IPS-15b (cell line): Measurements from ENCODE around the gene ARFRP1.

Experiments
- H3K27me3 ChIP-seq: one replicate; pipeline ENCODE4 v1.6.1; 2013; ENCODE audit warnings: low read length; ENCODE audit not compliant: control insufficient read depth, insufficient read depth
- H3K36me3 ChIP-seq: one replicate; pipeline ENCODE4 v1.6.1; 2013; ENCODE audit warnings: low read length; ENCODE audit not compliant: control insufficient read depth, insufficient read depth
- H3K4me1 ChIP-seq: one replicate; pipeline ENCODE4 v1.6.1; 2013; ENCODE audit warnings: mild to moderate bottlenecking, low read length; ENCODE audit not compliant: control insufficient read depth, insufficient read depth
- H3K4me3 ChIP-seq: one replicate; pipeline ENCODE4 v1.5.1; 2013; ENCODE audit warnings: low read depth, low read length
- H3K9ac ChIP-seq: one replicate; pipeline ENCODE4 v1.6.1; 2013; ENCODE audit warnings: low read depth, mild to moderate bottlenecking, low read length
- H3K9me3 ChIP-seq: one replicate; pipeline ENCODE4 v1.6.1; 2013; ENCODE audit warnings: mild to moderate bottlenecking, low read length; ENCODE audit not compliant: control insufficient read depth, insufficient read depth

Gene ARFRP1

DNA sequence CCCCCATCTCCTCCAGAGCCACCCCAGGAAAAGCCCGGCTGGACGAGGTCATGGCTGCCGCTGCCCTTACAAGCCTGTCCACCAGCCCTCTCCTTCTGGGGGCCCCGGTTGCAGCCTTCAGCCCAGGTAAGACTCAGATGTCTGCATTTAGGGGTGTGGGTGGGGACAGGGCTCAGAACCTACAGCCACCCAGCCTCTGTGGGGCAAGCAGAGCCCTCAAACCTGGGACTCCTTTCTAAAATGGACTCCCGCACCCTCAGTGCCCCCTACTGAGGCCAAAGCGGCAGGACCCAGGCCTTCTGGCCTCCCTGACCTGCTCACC lies 33.5 kb upstream of the ARFRP1 start:
- H3K36me3 ChIP-seq: peaks cover 22% of the 10 kb centered on the region
- H3K9me3 ChIP-seq: no peaks in the 10 kb centered on the region
- no peak overlapping the region for H3K9ac ChIP-seq
- peak overlapping the region; percentile 70 for H3K4me3 ChIP-seq
- H3K27me3 ChIP-seq: no peaks in the 10 kb centered on the region
- no peaks in the 10 kb centered on the region for H3K4me1 ChIP-seq

DNA sequence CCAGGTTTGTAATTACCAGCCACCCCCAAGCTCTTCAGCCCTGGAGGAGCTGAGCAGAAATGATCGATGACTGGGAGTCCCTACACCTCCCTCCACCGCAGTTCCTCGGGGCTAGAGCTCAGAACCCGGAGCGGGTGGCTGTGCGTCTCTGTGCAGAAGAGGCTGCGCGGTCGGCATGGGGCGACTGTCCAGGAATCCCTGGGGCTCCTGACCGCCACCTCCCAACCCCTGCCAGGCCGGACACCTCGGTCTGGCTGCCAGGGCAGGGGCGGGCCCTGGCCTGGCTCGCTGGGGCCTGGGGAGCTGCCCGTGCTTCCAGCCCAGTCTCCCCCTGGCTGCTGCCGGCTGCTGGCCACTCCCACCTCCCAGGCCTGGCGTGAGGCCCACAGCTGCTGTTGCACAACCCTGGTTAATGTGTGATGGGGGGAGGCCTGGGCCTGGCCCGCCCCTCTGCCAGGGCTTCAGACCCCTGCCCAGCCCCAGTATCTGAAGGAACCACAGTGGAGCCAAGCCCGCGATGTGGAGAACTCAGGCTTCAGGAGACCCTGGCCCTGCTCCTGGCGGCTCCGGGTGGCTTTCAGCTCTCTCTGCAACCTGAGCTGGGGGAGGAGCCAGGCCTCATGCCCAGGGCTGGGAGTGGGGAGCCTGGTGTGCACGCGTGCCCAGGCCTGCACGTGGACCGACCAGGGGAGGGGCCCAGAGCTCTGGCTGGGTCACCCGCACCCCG lies 33.0 kb upstream of the ARFRP1 start:
- Histone ChIP-seq H3K9me3 (no peaks in the 10 kb centered on the region), H3K27me3 (no peaks in the 10 kb centered on the region), H3K4me3 (peak overlapping the region; percentile 70), H3K4me1 (no peaks in the 10 kb centered on the region), H3K9ac (peak overlapping the region; percentile 73), H3K36me3 (peaks cover 25% of the 10 kb centered on the region)

DNA sequence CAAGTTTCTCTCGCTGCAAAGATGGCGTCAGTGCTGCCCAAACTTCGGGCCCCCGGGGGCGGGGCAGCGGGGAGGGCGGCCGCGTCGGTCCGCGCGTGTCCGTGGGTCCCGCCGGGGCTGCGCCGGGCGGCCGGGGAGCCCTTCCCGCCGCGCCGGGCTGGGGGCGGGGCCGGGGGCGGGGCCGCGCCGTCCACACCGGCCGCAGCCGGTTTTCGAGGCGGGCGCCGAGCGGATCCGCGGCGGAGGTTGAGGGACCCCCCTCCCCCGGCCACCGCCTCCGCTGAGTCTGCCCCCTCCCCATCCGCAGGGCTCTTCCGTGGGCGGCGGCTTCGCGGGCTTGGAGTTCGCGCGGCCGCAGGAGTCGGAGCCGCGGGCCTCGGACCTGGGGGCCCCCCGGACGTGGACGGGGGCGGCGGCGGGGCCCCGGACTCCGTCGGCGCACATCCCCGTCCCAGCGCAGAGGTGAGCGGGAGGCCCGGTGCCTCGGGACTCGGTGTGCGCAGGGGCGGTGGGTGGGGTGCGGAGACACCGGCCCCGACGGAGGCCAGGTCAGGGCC lies 32.4 kb upstream of the ARFRP1 start:
- no peaks in the 10 kb centered on the region for H3K4me1 ChIP-seq

DNA sequence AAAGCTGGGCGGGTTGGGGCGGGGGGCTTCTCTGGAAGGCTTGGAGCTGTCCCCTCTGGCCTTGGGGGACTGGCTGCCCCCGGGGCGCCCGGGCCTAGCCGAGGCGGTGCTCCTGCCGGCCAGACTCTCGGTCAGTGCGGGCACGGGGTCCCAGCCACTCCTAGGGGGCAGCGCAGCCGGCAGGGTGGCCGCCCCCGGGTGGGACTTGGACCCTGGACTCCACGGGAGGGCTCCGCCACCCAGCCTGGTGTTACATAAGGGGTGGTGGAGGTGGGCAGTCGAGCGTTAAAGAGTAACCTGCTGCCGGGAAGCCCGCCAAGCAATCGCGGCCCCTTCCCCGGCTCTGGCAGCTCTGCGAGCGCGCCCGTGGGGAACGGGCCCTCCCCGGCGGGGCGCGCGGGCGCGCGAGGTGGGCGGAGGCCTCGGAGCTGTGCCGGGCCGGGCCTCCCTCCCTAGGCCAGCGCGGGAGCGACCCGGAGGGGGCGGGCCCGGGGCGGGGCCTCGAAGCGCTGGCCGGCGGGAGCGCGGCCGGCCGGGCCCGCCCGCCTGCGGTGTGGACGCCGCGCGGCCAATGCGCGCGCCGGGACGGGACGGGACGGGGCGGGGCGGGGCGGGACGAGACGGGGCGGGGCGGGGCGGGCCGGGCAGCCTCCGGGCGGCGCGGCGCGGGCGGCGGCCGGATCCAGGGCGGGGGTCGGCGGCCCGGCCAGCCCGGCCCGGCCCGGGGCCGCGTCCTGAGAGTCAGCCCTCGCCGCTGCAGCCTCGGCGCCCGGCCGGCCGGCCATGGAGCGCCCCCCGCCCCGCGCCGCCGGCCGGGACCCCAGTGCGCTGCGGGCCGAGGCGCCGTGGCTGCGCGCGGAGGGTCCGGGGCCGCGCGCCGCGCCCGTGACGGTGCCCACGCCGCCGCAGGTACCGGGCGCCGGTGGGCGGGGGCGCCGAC lies 31.6 kb upstream of the ARFRP1 start, which contains the start of gene SLC2A4RG:
TSS of gene SLC2A4RG (plus strand) at position 647 of the 940 bp plus-strand sequence. CDS start at position 784, 137 bp downstream.
- peak within 1 kb of the TSS; percentile 70 for H3K4me3 ChIP-seq
- no peaks in the 10 kb centered on the region for H3K27me3 ChIP-seq
- no peaks in the 10 kb centered on the region for H3K9me3 ChIP-seq
- peaks cover 36% of the 10 kb centered on the region for H3K36me3 ChIP-seq
- H3K9ac ChIP-seq: peak within 1 kb of the TSS; percentile 73
- H3K4me1 ChIP-seq: no peaks in the 10 kb centered on the region

More for the DNA sequence above, 32.4 kb upstream of the ARFRP1 start:
- peak overlapping the region; percentile 73 for H3K9ac ChIP-seq
- no peaks in the 10 kb centered on the region for H3K9me3 ChIP-seq
- H3K36me3 ChIP-seq: peaks cover 30% of the 10 kb centered on the region
- peak overlapping the region; percentile 70 for H3K4me3 ChIP-seq
- no peaks in the 10 kb centered on the region for H3K27me3 ChIP-seq

DNA sequence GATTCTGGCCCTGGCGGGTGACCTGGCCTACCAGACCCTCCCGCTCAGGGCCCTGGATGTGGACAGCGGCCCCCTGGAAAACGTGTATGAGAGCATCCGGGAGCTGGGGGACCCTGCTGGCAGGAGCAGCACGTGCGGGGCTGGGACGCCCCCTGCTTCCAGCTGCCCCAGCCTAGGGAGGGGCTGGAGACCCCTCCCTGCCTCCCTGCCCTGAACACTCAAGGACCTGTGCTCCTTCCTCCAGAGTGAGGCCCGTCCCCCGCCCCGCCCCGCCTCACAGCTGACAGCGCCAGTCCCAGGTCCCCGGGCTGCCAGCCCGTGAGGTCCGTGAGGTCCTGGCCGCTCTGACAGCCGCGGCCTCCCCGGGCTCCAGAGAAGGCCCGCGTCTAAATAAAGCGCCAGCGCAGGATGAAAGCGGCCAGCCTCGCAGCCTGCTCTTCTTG lies 30.9 kb upstream of the ARFRP1 start:
- H3K4me1 ChIP-seq: no peaks in the 10 kb centered on the region
- no peaks in the 10 kb centered on the region for H3K9me3 ChIP-seq
- no peaks in the 10 kb centered on the region for H3K27me3 ChIP-seq
- peaks cover 40% of the 10 kb centered on the region for H3K36me3 ChIP-seq
- H3K9ac ChIP-seq: no peak overlapping the region
- H3K4me3 ChIP-seq: peak overlapping the region; percentile 52

DNA sequence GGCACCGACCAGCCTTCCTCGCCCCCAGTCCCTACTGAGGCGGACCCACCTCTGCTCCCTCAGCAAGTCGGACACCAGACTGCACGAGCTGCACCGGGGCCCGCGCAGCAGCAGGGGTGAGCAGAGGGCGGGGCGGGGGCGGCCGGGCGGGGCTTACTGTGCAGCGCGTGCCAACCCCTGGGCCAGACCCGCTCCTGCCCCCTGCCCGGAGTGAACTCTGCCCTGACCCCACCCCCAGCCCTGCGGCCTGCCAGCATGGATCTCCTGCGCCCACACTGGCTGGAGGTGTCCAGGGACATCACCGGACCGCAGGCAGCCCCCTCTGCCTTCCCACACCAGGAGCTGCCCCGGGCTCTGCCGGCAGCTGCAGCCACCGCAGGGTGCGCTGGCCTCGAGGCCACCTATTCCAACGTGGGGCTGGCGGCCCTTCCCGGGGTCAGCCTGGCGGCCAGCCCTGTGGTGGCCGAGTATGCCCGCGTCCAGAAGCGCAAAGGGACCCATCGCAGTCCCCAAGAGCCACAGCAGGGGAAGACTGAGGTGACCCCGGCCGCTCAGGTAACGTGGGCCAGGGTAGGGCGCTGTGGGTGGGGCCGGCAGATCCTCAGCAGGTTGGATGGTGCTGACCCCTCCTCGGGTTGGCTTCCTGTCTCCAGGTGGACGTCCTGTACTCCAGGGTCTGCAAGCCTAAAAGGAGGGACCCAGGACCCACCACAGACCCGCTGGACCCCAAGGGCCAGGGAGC lies 30.3 kb upstream of the ARFRP1 start:
- H3K9me3 ChIP-seq: no peaks in the 10 kb centered on the region
- no peaks in the 10 kb centered on the region for H3K4me1 ChIP-seq
- H3K27me3 ChIP-seq: no peaks in the 10 kb centered on the region
- H3K36me3 ChIP-seq: peaks cover 38% of the 10 kb centered on the region
- no peak overlapping the region for H3K9ac ChIP-seq
- H3K4me3 ChIP-seq: peak overlapping the region; percentile 52

DNA sequence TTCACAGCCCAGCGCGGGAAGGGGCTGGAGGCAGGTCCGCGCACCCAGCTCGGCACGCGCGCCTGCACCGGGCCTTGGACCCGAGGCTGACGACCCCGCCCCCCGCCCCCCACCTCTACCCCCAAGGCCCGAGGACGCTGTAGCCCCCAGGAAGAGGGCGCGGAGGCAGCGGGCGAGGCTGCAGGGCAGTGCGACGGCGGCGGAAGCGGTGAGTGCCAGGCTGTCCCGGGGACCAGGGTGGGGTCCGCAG lies 29.8 kb upstream of the ARFRP1 start:
- Histone ChIP-seq H3K9ac (no peak overlapping the region), H3K36me3 (peaks cover 37% of the 10 kb centered on the region), H3K4me3 (peak overlapping the region; percentile 52)

DNA sequence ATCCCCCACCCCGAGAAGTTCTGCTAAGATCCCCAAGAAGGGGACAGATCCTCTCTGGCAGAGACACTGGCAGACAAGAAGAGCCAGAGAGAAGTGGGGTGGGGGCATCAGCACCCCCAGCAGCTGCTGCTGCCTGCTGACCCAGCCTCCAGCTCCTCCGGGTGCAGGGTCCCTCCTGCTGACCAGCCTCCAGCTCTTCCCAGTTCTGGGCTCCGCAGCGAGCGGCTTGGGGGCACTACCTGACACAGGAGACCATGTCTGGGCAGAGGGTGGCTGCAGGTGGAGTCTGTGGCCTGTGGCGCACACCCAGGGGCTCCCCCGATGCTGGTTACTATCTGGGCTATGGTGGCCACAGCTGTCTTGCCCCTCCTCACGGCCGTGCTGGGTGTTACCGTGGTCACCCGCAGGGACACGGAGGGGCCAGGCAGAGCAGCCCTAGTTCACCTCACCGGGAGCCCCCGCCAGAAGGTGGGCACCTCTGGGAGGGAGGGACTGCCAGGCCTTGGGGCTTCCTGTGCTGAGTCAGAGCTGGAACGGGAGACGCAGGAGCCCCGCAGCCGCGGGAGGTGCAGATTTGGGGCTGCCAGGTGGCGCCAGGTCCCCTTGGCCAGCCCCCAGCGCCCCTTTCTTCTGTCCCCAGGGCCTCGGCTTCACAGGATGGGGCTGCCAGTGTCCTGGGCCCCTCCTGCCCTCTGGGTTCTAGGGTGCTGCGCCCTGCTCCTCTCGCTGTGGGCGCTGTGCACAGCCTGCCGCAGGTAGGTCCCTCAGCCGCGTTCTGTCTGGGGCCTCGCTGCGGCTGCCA lies 29.3 kb upstream of the ARFRP1 start:
- Histone ChIP-seq H3K9ac (peak overlapping the region; percentile 12), H3K4me3 (peak overlapping the region; percentile 18)

More for the DNA sequence above, 29.8 kb upstream of the ARFRP1 start:
- Histone ChIP-seq H3K4me1 (no peaks in the 10 kb centered on the region), H3K9me3 (no peaks in the 10 kb centered on the region), H3K27me3 (no peaks in the 10 kb centered on the region)

DNA sequence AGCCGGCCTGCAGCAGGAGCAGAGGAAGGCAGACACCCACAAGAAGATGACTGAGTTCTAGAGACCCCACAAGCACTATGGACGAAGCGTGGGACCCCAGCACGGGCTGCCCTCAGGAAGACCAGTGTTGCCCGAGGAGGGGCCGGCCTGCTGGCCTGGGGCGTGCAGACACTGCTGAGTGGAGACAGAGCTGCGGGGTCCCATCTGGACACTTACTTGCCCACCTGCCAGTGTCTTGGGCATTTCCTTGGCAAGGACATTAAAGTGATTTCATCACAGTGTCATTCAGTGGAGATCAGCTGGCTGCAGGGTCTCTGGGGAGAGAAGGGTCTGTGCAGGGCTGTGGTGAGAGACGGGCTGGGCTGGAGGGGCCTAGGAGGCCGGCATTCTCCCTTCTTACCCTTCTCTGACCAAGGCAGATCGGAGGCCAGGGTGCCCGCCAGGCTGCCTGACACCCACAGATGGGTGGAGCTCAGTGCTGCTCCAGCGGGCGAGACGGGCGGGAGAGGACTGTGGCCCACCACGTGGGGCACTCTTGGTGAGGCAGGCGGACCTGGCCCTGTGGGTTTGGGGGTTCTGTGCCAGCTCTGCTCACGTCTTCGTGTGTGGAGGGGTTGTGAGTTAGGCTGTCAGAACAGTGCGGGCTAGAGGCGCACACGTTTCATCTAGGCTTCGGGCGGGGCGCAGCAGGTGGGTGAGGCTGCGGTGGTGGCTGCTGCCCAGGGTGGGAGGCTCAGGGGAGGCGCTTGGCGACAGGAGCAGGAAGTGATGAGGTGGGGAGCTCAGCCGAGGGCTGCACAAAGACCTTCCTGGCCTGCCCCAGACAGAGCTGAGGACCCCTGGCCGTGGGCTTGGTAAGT lies 28.3 kb upstream of the ARFRP1 start, which contains the start of gene LIME1:
TSS of gene LIME1 (plus strand) at position 806 of the 860 bp plus-strand sequence. CDS start 886 bp downstream, outside the sequence.
- Histone ChIP-seq H3K4me1 (no peaks in the 10 kb centered on the region), H3K27me3 (no peaks in the 10 kb centered on the region), H3K9me3 (no peaks in the 10 kb centered on the region), H3K36me3 (peaks cover 27% of the 10 kb centered on the region), H3K4me3 (peak within 1 kb of the TSS; percentile 18), H3K9ac (peak within 1 kb of the TSS; percentile 12)

More for the DNA sequence above, 29.3 kb upstream of the ARFRP1 start:
- Histone ChIP-seq H3K27me3 (no peaks in the 10 kb centered on the region), H3K9me3 (no peaks in the 10 kb centered on the region), H3K4me1 (no peaks in the 10 kb centered on the region), H3K36me3 (peaks cover 33% of the 10 kb centered on the region)
